Thoracic aorta (tissue), 2 donors: ENCODE data around the gene SLC24A3. TPM values are rescaled to one million over a fixed set of nuclear protein-coding genes. Genes with fewer than 3 reads are reported as not detected.
"Not testable (repeated sequence)": the region's sequence is repeated elsewhere in the genome, so short reads cannot be mapped to it uniquely, and the experiment has no call there.

Experiments
- ATAC-seq: fragments of 150-250 bp; one replicate; pipeline ENCODE4 v1.8.0; 2017; ENCODE audit warnings: low read depth; ENCODE audit not compliant: insufficient number of reproducible peaks, low FRiP score
- DNase-seq: peaks from one replicate; pipeline ENCODE4 v3.0.0-alpha.2; 2020; ENCODE audit warnings: low spot score
- H3K27ac ChIP-seq, 2 donors: fragments of 200-600 bp; sonication (generic); 1 replicate in 1 of 2; 2 replicates in 1 of 2; pipeline ENCODE4 v1.5.1; 2016; ENCODE audit warnings: mild to moderate bottlenecking in 2 of 2, moderate library complexity in 2 of 2
- H3K27me3 ChIP-seq: fragments of 200-600 bp; sonication (generic); replicated peaks from 2 replicates; pipeline ENCODE4 v1.6.0; 2016; ENCODE audit warnings: mild to moderate bottlenecking; ENCODE audit not compliant: insufficient read depth
- H3K36me3 ChIP-seq: fragments of 200-600 bp; sonication (generic); one replicate; pipeline ENCODE4 v1.5.1; 2016
- H3K4me1 ChIP-seq, 2 donors: fragments of 200-600 bp; sonication (generic); 1 replicate in 1 of 2; 2 replicates in 1 of 2; pipeline versions ENCODE4 v1.5.1 to v1.6.0; 2016; ENCODE audit warnings: low read depth in 2 of 2, mild to moderate bottlenecking in 1 of 2; ENCODE audit not compliant: control insufficient read depth in 1 of 2
- H3K4me3 ChIP-seq: fragments of 200-600 bp; sonication (generic); 2 replicates; pipeline ENCODE4 v1.5.1; 2016; ENCODE audit warnings: mild to moderate bottlenecking
- H3K9me3 ChIP-seq: fragments of 200-600 bp; sonication (generic); 2 replicates; pipeline ENCODE4 v1.5.1; 2016
- total RNA-seq, 2 donors: library from RNA; depleted of rRNA; stranded (reverse); fragments of >200 nt; gene quantifications; one replicate each; pipeline versions ENCODE4 v1.1.0 to v1.2.3, GENCODE V29; 2016
- TF ChIP-seq, protein P1 (sequence below): fragments of 200-600 bp; sonication (generic); IDR thresholded peaks from one replicate; pipeline ENCODE4 v1.5.1; 2019; ENCODE audit warnings: antibody characterized with exemption

SLC24A3 gene
- total RNA-seq, 2 donors from 2014 or later, result 8.3 to 31.4 TPM

GRCh38 chr20:19748681-19749080, 536.2 kb downstream of the SLC24A3 start:
- no peaks in the 10 kb centered on the region for H3K27me3 ChIP-seq
- H3K4me3 ChIP-seq, result no peak overlapping the region
- TF ChIP-seq, protein P1, sequence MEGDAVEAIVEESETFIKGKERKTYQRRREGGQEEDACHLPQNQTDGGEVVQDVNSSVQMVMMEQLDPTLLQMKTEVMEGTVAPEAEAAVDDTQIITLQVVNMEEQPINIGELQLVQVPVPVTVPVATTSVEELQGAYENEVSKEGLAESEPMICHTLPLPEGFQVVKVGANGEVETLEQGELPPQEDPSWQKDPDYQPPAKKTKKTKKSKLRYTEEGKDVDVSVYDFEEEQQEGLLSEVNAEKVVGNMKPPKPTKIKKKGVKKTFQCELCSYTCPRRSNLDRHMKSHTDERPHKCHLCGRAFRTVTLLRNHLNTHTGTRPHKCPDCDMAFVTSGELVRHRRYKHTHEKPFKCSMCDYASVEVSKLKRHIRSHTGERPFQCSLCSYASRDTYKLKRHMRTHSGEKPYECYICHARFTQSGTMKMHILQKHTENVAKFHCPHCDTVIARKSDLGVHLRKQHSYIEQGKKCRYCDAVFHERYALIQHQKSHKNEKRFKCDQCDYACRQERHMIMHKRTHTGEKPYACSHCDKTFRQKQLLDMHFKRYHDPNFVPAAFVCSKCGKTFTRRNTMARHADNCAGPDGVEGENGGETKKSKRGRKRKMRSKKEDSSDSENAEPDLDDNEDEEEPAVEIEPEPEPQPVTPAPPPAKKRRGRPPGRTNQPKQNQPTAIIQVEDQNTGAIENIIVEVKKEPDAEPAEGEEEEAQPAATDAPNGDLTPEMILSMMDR, result no peak
- H3K4me1 ChIP-seq, result peaks cover 9 to 21% of the 10 kb centered on the region in 2 donors
- no peaks in the 10 kb centered on the region for H3K36me3 ChIP-seq
- no peak overlapping the region for H3K27ac ChIP-seq
- no peaks in the 10 kb centered on the region for H3K9me3 ChIP-seq
- DNase-seq, result no peak
- ATAC-seq, result no peak

- Histone ChIP-seq H3K4me3 (no peak overlapping the region), H3K27me3 (no peaks in the 10 kb centered on the region), H3K36me3 (no peaks in the 10 kb centered on the region), H3K9me3 (no peaks in the 10 kb centered on the region), H3K4me1 (peaks cover 9 to 21% of the 10 kb centered on the region in 2 donors), H3K27ac (no peak overlapping the region)
- DNase-seq, result no peak
- TF ChIP-seq, protein P1, result no peak
- ATAC-seq, result no peak
Observed at GRCh38 chr20:19749618-19750071, 537.2 kb downstream of the SLC24A3 start.

DNA sequence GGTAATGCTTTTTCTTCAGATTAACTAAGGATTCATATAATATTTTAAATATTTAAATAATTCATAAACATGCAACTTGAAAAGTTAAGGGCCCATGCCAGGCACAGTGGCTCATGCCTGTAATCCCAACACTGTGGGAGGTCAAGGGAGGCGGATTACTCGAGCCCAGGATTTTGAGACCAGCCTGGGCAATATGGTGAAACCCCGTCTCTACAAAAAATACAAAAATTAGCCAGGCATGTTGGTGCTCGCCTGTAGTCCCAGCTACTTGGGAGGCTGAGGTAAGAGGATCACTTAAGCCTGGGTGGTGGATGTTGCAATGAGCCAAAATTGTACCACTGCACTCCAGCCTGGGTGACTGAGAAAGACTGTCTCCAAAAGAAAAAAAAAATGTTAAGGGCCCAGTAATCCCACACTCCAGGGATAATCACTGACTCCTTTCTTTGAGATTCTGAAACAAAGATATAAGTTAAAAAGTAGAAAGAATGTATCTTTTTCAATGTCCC, 537.7 kb downstream of the SLC24A3 start:
- no peak for ATAC-seq
- no peaks in the 10 kb centered on the region for H3K36me3 ChIP-seq

GRCh38 chr20:19750907-19751636, 538.6 kb downstream of the SLC24A3 start:
- H3K27ac ChIP-seq, result no peak overlapping the region
- H3K4me1 ChIP-seq, result peaks cover 9 to 21% of the 10 kb centered on the region in 2 donors
- ATAC-seq, result no peak
- H3K9me3 ChIP-seq, result no peaks in the 10 kb centered on the region
- no peak for DNase-seq
- TF ChIP-seq, protein P1, result no peak
- H3K27me3 ChIP-seq, result no peaks in the 10 kb centered on the region
- no peaks in the 10 kb centered on the region for H3K36me3 ChIP-seq
- no peak overlapping the region for H3K4me3 ChIP-seq

More for the DNA sequence above, 537.7 kb downstream of the SLC24A3 start:
- Histone ChIP-seq H3K27ac (no peak overlapping the region), H3K4me3 (no peak overlapping the region), H3K4me1 (peaks cover 9 to 21% of the 10 kb centered on the region in 2 donors), H3K9me3 (no peaks in the 10 kb centered on the region), H3K27me3 (no peaks in the 10 kb centered on the region)
- TF ChIP-seq, protein P1, result no peak
- DNase-seq, result no peak

GRCh38 chr20:19754201-19754600, 541.8 kb downstream of the SLC24A3 start:
- not testable (repeated sequence) for ATAC-seq, DNase-seq, H3K27me3 ChIP-seq, H3K27ac ChIP-seq, H3K9me3 ChIP-seq, H3K4me3 ChIP-seq, H3K36me3 ChIP-seq
- peaks cover 14 to 30% of the 10 kb centered on the region in 2 donors for H3K4me1 ChIP-seq
